Ammon's horn (tissue), 1 donor: ENCODE results near the gene CNNM3.

Experiments used
- DNase-seq: peaks from one replicate; pipeline ENCODE4 v3.0.0-alpha.2; 2016; ENCODE audit warnings: low spot score

CNNM3 gene

GRCh38 chr2:96816836-96817702 is 1.0 kb downstream of the CNNM3 start:
- peak; percentile 36 for DNase-seq

- DNase-seq, result no peak
Measured at GRCh38 chr2:96817882-96818281, 1.8 kb downstream of the CNNM3 start.

- DNase-seq, result no peak
Measured at GRCh38 chr2:96819128-96819875, 3.2 kb downstream of the CNNM3 start.

DNA sequence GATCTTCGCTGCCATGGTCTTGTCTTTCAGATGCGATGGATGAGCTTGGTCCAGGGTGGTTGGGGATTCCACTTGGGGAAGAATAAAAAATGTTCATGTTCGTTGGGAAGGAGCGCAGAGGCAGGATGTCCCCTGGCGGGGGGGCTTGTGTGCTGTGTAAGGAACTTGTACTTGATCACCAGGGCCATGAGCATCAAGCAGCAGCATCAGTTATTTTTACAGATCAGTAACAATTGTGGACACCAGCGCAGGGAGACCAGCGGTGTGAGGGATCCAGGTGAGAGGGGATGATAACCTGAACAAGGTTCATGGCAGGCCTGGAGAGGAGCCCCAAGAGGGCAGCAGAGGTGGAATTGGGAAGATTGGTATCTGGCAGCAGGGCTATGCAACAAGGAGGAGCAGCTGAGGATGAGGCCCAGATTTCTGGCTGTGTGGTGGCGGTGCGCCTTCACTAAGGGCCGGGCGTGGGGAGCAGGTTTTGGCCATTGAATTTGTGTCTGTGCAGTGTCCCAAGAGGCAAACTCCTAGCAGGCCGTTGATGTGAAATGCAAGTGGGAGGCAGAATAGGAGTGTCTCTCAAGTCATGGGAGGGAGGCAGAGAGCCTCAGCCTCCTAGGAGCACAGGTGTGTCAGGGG is 3.9 kb downstream of the CNNM3 start:
- DNase-seq, result no peak

DNA sequence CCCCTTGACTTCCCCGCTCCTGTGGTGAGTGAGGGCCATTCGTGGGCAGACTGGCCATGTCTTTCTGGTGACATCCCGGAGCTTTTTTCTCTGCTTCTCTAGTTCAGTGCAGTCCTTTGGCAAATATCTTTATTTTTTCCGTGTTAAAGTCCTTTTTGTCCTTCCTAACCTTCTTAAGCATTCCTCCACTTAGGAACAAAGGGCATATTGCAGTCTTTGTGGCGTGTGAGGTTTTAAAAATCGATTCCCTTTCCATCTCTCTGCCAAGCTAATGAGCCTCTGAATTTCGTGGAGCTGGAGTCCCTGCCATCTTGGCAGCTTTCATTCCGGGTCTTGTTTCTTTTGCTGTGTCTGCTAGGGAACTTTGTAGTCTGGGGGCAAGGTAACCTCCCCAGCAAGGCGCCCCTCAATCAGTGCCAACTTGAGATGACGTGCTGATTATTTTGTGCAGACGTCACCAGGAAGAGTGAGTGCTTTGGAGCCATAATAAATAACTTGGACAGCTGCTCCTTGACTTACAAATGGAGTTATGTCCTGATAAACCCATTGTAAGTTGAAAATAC is 5.1 kb downstream of the CNNM3 start:
- no peak for DNase-seq

DNA sequence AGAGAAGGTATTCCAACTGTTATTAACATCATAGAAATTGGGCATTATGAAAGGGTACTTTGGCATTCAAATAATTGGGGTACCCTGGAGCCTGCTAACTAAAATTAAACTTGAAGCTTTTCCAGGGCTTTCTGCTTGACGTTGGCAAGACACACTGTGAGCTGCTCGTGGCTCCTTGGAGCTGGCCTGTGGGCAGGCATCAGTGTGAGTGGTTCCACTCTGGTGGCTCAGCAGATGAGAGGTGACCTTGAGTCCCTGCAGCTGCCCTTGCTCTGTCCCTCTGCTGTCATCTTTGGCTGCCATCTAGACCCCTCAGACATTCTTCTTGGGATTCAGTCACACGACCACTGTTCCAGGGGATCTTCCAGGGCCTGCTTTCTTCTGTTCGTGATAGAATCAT is 6.7 kb downstream of the CNNM3 start:
- no peak for DNase-seq

- no peak for DNase-seq
Measured at GRCh38 chr2:96823198-96823597, 7.1 kb downstream of the CNNM3 start.

DNA sequence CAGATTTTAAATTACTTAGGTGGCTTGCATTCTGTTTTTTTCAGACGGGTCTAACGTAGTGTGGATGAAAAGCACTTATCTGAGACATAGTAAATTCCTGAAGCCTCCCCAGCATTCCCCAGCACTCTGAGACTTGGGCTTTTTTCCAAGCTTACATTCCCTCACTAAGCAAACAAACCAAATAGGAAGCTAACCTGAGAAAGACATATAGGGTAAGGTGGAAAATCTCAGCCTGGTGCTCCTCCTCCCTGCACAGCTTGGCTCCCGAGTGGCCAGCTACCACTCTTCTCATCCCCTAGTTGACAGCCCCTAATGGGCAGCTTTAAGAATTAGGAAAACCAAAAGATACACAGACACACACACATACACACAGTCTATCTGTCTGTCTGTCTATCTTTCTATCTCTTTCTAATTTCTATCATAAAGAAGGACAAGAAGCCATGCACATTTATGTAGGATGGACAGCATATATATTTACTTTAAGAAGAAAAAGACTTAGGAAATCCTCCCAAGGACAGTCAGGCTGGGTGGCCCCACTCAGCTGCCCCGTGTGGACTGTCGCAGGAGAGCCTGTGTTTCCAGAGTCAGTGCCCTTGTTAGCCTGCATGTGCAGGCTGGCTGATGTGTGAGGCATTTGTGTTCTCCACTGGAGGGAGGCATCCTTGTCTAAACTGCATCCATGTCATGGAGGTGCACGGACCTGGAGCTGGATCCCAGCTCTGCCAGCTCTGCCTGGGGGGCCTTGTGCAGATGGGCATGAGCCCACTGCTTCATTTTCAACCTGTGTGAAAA is 8.2 kb downstream of the CNNM3 start:
- no peak for DNase-seq

- no peak for DNase-seq
Measured at GRCh38 chr2:96825057-96825456, 9.0 kb downstream of the CNNM3 start.

GRCh38 chr2:96826546-96827278 is 10.6 kb downstream of the CNNM3 start:
- DNase-seq, result no peak

GRCh38 chr2:96828436-96828835 is 12.4 kb downstream of the CNNM3 start:
- DNase-seq, result no peak

- DNase-seq, result no peak
Measured at GRCh38 chr2:96828874-96829273, 12.8 kb downstream of the CNNM3 start.

DNA sequence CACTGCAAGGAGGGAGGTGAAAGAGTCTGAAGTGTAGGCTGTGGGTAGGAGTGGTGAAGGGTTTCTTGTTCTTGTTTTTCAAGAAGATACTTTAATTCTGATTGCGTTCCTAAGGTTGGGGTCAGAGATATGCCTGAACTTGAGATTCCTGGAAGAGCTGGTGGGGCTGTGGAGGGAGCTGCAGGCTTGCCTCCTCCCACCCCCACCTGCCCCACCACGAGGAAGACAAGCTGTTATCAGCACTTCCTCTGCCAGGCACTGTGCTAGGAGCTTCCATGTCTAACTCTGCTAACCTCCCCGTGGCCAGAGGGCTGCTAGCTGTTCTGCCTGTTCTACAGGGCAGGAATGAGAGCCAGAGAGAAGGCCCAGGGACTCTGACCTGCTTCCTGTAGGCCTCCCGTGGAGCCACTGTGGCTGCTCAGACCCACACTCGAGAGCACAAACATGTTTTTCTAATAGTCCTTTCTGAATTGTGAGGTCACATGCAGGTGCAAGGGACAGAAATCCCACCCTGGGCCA is 14.0 kb downstream of the CNNM3 start:
- DNase-seq, result no peak

GRCh38 chr2:96831679-96832078 is 15.6 kb downstream of the CNNM3 start:
- DNase-seq, result no peak

- no peak for DNase-seq
Measured at GRCh38 chr2:96832408-96832753, 16.3 kb downstream of the CNNM3 start.

GRCh38 chr2:96832754-96833507 is 16.9 kb downstream of the CNNM3 start:
- no peak for DNase-seq

DNA sequence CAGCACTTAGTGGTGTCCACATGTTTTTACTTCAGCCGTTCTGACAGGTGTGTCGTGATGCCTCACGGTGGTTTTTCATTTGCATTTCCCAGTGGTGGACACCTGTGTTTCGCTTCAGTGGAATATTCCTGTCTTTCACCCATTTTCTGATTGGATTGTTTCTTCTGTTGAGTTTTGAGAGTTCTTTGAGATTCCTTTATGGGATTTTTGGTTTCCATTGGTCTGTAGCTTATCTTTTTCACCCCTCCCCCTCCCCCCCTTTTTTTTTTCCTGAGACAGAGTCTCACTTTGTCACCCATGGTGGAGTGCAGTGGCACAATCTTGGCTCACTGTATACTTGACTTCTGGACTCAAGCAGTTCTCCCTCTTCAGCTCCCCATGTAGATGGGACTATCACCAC is 19.8 kb downstream of the CNNM3 start:
- no peak for DNase-seq

DNA sequence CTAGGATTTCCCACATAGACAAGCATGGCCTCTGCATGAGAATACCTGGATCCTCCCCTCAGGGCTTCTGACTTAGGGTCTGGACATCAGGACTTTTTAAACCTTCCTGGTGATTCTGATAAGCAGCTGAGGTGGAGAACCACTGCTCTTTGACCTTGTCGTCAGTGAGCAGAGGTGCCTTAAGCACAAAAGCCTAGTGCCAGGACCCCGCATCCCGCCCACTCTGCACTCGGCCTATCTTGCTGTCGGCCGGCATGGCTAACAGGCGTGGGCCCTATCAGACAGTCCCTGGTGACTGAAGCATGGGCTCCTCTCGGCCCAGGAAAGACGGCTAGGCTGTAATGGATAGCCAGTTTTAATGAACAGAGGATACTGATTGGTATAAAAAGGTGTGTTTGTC is 21.5 kb downstream of the CNNM3 start:
- no peak for DNase-seq

- no peak for DNase-seq
Measured at GRCh38 chr2:96838345-96839292, 22.6 kb downstream of the CNNM3 start.
